Suprapubic skin (tissue), 4 donors: ENCODE measurements around the gene RETREG1. TPM values are rescaled to one million over a fixed set of nuclear protein-coding genes. Genes with fewer than 3 reads are reported as not detected.

Experiments used
- DNase-seq, 2 donors: peaks; one replicate each; pipeline ENCODE4 v3.0.0-alpha.2; 2019; ENCODE audit warnings: low spot score in 2 of 2
- H3K27ac ChIP-seq: fragments of 200-600 bp; sonication (generic); one replicate; pipeline ENCODE4 v1.5.1; 2019
- H3K27me3 ChIP-seq: fragments of 200-600 bp; sonication (generic); one replicate; pipeline ENCODE4 v1.5.1; 2019
- H3K36me3 ChIP-seq: fragments of 200-600 bp; sonication (generic); one replicate; pipeline ENCODE4 v1.5.1; 2019
- H3K4me1 ChIP-seq: fragments of 200-600 bp; sonication (generic); one replicate; pipeline ENCODE4 v1.5.1; 2019
- H3K4me3 ChIP-seq: fragments of 200-600 bp; sonication (generic); one replicate; pipeline ENCODE4 v1.5.1; 2019; ENCODE audit warnings: mild to moderate bottlenecking
- H3K9me3 ChIP-seq: fragments of 200-600 bp; sonication (generic); one replicate; pipeline ENCODE4 v1.5.1; 2019
- EP300 ChIP-seq: sonication (generic); formaldehyde crosslinking; IDR thresholded peaks from one replicate; pipeline ENCODE4 v1.6.1; 2017; ENCODE audit warnings: antibody characterized with exemption
- POLR2A ChIP-seq, 2 donors: fragments of 450-650 bp; IDR thresholded peaks; one replicate each; pipeline ENCODE4 v1.6.1; 2017; ENCODE audit warnings: antibody characterized with exemption in 2 of 2, mild to moderate bottlenecking in 2 of 2, moderate library complexity in 2 of 2
- POLR2AphosphoS5 ChIP-seq, 3 donors: sonication (generic); formaldehyde crosslinking; IDR thresholded peaks; one replicate each; pipeline ENCODE4 v1.6.1; 2017; ENCODE audit warnings: antibody characterized with exemption in 3 of 3
- WGBS: methylation state at CpG from one replicate; pipeline ENCODE4 v1.1.5; 2018; 5-methylcytosine and 5-hydroxymethylcytosine counted together
- total RNA-seq, 4 donors: library from RNA; depleted of rRNA; stranded (reverse); fragments of >200 nt; gene quantifications; one replicate each; pipeline ENCODE4 v1.1.0, GENCODE V29; 2016
- TF ChIP-seq, protein P1 (sequence below), 2 donors: fragments of 200-600 bp in 1 of 2; fragments of 450-650 bp in 1 of 2; sonication (generic) in 1 of 2; IDR thresholded peaks; one replicate each; pipeline ENCODE4 v1.5.1; 2016 to 2019; ENCODE audit warnings: antibody characterized with exemption in 2 of 2, mild to moderate bottlenecking in 1 of 2, moderate library complexity in 1 of 2

Gene RETREG1
- total RNA-seq, 4 donors from 2014 or later = 24.7 to 47.3 (median 31.4) TPM

GRCh38 chr5:16625096-16625495 is 8.3 kb upstream of the RETREG1 start:
- Histone ChIP-seq H3K9me3 (no peaks in the 10 kb centered on the region), H3K27me3 (no peaks in the 10 kb centered on the region), H3K36me3 (no peaks in the 10 kb centered on the region), H3K4me3 (no peak overlapping the region), H3K27ac (no peak overlapping the region), H3K4me1 (peaks cover 8% of the 10 kb centered on the region)
- TF ChIP-seq, protein P1, sequence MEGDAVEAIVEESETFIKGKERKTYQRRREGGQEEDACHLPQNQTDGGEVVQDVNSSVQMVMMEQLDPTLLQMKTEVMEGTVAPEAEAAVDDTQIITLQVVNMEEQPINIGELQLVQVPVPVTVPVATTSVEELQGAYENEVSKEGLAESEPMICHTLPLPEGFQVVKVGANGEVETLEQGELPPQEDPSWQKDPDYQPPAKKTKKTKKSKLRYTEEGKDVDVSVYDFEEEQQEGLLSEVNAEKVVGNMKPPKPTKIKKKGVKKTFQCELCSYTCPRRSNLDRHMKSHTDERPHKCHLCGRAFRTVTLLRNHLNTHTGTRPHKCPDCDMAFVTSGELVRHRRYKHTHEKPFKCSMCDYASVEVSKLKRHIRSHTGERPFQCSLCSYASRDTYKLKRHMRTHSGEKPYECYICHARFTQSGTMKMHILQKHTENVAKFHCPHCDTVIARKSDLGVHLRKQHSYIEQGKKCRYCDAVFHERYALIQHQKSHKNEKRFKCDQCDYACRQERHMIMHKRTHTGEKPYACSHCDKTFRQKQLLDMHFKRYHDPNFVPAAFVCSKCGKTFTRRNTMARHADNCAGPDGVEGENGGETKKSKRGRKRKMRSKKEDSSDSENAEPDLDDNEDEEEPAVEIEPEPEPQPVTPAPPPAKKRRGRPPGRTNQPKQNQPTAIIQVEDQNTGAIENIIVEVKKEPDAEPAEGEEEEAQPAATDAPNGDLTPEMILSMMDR (IDR thresholded peaks at IDR 0.05) = no peak
- TF ChIP-seq POLR2AphosphoS5 (IDR thresholded peaks at IDR 0.05) (no peak), EP300 (no peak), POLR2A (IDR thresholded peaks at IDR 0.05) (no peak)
- no peak for DNase-seq
- 61% methylated on average over 3 of the region's 3 CpGs for WGBS

DNA sequence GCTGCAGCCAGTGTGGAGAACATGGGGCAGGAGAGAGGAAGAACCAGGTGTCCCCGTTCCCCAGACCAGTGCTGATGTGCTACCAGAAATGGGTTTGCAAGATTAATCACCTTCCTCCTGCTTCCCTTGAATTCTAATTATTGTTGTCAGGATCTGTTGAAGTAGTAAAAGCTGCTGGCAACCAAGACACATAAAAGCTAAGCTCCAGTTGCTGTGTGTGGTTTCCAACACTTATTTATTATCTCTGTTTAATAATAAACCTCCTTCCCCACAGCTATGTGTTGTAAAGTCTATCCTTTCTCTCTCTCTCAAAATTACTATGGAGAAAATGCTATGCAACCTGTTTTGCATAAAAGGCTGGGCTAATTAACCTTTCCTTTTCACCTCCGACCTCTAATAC is 2.3 kb upstream of the RETREG1 start:
- H3K4me3 ChIP-seq = no peak overlapping the region
- DNase-seq = no peak
- no peak overlapping the region for H3K27ac ChIP-seq
- H3K36me3 ChIP-seq = no peaks in the 10 kb centered on the region
- H3K9me3 ChIP-seq = no peaks in the 10 kb centered on the region
- H3K27me3 ChIP-seq = no peaks in the 10 kb centered on the region
- H3K4me1 ChIP-seq = peaks cover 25% of the 10 kb centered on the region
- WGBS = 66% methylated on average over 2 of the region's 2 CpGs
- no peak for TF ChIP-seq POLR2A (IDR thresholded peaks at IDR 0.05)
- TF ChIP-seq EP300 = no peak
- no peak for TF ChIP-seq POLR2AphosphoS5 (IDR thresholded peaks at IDR 0.05)
- TF ChIP-seq, protein P1 (IDR thresholded peaks at IDR 0.05) = no peak

DNA sequence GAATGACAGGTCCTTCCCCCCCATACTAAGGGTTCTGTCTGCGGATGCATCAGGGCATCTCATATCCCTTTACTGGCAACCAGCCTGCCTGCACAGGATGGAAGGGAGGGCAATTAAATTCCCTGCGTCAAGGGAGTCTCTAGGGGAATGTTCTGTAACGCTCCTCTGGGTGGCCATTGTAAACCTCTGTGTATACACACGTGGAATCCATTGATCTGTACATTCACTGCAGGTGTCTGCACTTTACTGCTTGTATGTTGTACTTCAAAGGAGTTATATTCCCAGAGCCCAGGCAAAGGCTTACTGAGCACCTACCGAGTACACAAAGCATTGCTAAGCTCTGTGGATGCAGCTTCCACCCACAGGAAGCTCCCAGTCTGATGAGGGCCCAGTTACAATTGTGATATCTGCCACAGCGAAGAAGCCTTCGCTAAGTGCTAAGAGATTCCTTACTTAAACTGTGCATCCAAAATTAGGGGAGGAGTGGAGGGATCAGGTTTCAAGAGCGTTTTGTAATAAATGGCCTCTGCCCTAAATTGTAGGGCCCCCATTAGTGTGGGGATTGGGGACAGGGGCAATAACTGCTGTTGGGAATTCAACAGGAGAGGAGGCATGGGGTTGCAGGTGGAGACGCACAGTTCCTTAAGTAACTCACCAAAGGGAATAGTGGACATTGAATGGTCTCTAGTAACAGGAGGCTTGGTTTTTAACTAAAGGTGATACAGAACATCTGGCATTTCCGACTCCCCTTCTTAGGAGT is 1.5 kb upstream of the RETREG1 start:
- H3K27ac ChIP-seq = no peak overlapping the region
- no peak overlapping the region for H3K4me3 ChIP-seq
- H3K9me3 ChIP-seq = no peaks in the 10 kb centered on the region
- H3K27me3 ChIP-seq = no peaks in the 10 kb centered on the region
- H3K36me3 ChIP-seq = no peaks in the 10 kb centered on the region
- TF ChIP-seq, protein P1 (IDR thresholded peaks at IDR 0.05) = no peak
- no peak for TF ChIP-seq POLR2A (IDR thresholded peaks at IDR 0.05)
- no peak for TF ChIP-seq POLR2AphosphoS5 (IDR thresholded peaks at IDR 0.05)
- TF ChIP-seq EP300 = no peak
- H3K4me1 ChIP-seq = peaks cover 25% of the 10 kb centered on the region
- 90% methylated on average over 9 of the region's 10 CpGs for WGBS
- DNase-seq = no peak

DNA sequence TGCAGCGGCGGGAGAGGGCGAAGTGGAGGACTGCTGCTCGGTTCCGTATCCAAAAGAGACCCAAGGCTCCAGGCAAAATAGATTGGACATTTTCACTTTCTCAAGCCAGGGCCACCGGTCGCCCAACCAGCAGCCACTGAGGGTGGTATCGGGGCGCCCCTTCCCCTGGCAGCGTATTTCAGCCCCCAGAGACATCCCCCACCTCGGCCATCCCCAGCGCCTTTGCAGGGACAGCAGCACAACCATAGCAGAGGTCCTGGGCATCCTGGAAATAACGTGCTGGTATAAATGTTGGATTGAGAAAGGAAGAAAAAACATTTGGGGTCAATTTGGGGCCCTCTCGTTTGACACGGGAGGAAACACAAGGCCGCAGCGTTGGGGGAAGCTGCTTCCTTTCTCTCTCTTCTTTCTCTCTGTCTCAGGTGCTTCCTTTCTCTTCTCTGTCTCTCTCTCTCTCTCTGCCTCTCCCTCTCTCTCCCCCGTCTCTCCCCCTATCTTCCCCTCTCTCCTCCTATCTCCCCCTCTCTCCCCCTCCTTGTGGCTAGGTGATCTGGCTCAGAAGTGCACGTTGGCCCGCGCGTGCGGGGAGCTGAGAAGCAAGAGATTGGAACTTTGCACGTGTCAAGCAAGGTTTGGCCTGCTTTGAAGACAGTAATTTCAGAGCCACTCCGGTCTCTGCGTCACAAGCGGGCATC is 624 bp upstream of the RETREG1 start:
- peak overlapping the region; percentile 77 for H3K27ac ChIP-seq
- DNase-seq = no peak
- 47% methylated on average over 21 of the region's 27 CpGs for WGBS

More for the DNA sequence above, 624 bp upstream of the RETREG1 start:
- TF ChIP-seq, protein P1 (IDR thresholded peaks at IDR 0.05) = no peak
- TF ChIP-seq EP300 (no peak), POLR2A (IDR thresholded peaks at IDR 0.05) (no peak), POLR2AphosphoS5 (IDR thresholded peaks at IDR 0.05) (no peak)
- Histone ChIP-seq H3K4me3 (peak overlapping the region; percentile 92), H3K4me1 (peaks cover 25% of the 10 kb centered on the region), H3K9me3 (no peaks in the 10 kb centered on the region), H3K36me3 (no peaks in the 10 kb centered on the region), H3K27me3 (no peaks in the 10 kb centered on the region)
